Vagina (tissue), 2 donors: ENCODE results near the gene HERC2.

Experiments
- CTCF ChIP-seq, 3 experiments: fragments of 450-650 bp in 2 of 3; fragments of 200-600 bp in 1 of 3; sonication (generic) in 1 of 3; IDR thresholded peaks; one replicate each; pipeline ENCODE4 v1.5.1; 2017 to 2019; ENCODE audit warnings: antibody characterized with exemption in 3 of 3, mild to moderate bottlenecking in 2 of 3, moderate library complexity in 2 of 3
- POLR2A ChIP-seq, 2 donors: fragments of 450-650 bp; IDR thresholded peaks; one replicate each; pipeline ENCODE4 v1.6.1; 2017; ENCODE audit warnings: antibody characterized with exemption in 2 of 2, mild to moderate bottlenecking in 2 of 2, moderate library complexity in 2 of 2
- POLR2AphosphoS5 ChIP-seq, 2 donors: sonication (generic); formaldehyde crosslinking; IDR thresholded peaks; one replicate each; pipeline ENCODE4 v1.9.0; 2017; ENCODE audit warnings: antibody characterized with exemption in 2 of 2, mild to moderate bottlenecking in 2 of 2, low read depth in 1 of 2; ENCODE audit not compliant: insufficient read depth in 1 of 2

- no peak for TF ChIP-seq POLR2A (IDR thresholded peaks at IDR 0.05)
- no peak for TF ChIP-seq CTCF (IDR thresholded peaks at IDR 0.05)
- no peak for TF ChIP-seq POLR2AphosphoS5 (IDR thresholded peaks at IDR 0.05; ENCODE audit: insufficient read depth in 1 of 2, low read depth in 1 of 2)
Measured at GRCh38 chr15:28075573-28075972, 246.4 kb downstream of the HERC2 start.
